T-helper 1 cell treated with Interleukin-12 subunit alpha and Interleukin-12 subunit beta and Interleukin-4 antibody, amounts not matched to agents 30 μg/mL and 1 μg/mL, for 36 hours (primary cell): Measurements from ENCODE around the gene RPL32.
"Not testable (repeated sequence)": the region's sequence is repeated elsewhere in the genome, so short reads cannot be mapped to it uniquely, and the experiment has no call there.

ENCODE experiments used
- H3K27ac Mint-ChIP-seq: one replicate; pipeline ENCODE4 v1.8.0; 2021; ENCODE audit warnings: mild to moderate bottlenecking, mixed read lengths
- H3K27me3 Mint-ChIP-seq: one replicate; pipeline ENCODE4 v1.8.0; 2021; ENCODE audit warnings: low read depth, mixed read lengths
- H3K36me3 Mint-ChIP-seq: one replicate; pipeline ENCODE4 v1.8.0; 2021; ENCODE audit warnings: low read depth, mixed read lengths
- H3K4me1 Mint-ChIP-seq: one replicate; pipeline ENCODE4 v1.8.0; 2021; ENCODE audit warnings: low read depth, mixed read lengths
- H3K4me3 Mint-ChIP-seq: one replicate; pipeline ENCODE4 v1.8.0; 2021; ENCODE audit warnings: mild to moderate bottlenecking, moderate library complexity, mixed read lengths
- H3K9me3 Mint-ChIP-seq: one replicate; pipeline ENCODE4 v1.8.0; 2021; ENCODE audit warnings: mixed read lengths

Gene RPL32

GRCh38 chr3:12796171-12797123, 44.9 kb downstream of the RPL32 start, which contains the start of gene CAND2:
Gene CAND2 (plus strand): TSS chr3:12796680. CDS start chr3:12796721, 41 bp downstream.
- H3K4me3 Mint-ChIP-seq: peak within 1 kb of the TSS; percentile 53
- H3K36me3 Mint-ChIP-seq: peaks cover 1% of the 10 kb centered on the region
- no peaks in the 10 kb centered on the region for H3K4me1 Mint-ChIP-seq
- no peak within 1 kb of the TSS for H3K27ac Mint-ChIP-seq
- peaks cover 37% of the 10 kb centered on the region for H3K27me3 Mint-ChIP-seq
- H3K9me3 Mint-ChIP-seq: no peaks in the 10 kb centered on the region

GRCh38 chr3:12793701-12794100, 47.7 kb downstream of the RPL32 start:
- no peak overlapping the region for H3K27ac Mint-ChIP-seq
- H3K4me3 Mint-ChIP-seq: no peak overlapping the region

GRCh38 chr3:12791430-12791829, 49.9 kb downstream of the RPL32 start:
- no peak overlapping the region for H3K27ac Mint-ChIP-seq
- no peaks in the 10 kb centered on the region for H3K36me3 Mint-ChIP-seq
- H3K4me1 Mint-ChIP-seq: no peaks in the 10 kb centered on the region
- no peak overlapping the region for H3K4me3 Mint-ChIP-seq
- no peaks in the 10 kb centered on the region for H3K9me3 Mint-ChIP-seq
- peaks cover 35% of the 10 kb centered on the region for H3K27me3 Mint-ChIP-seq

More at GRCh38 chr3:12793701-12794100, 47.7 kb downstream of the RPL32 start:
- H3K4me1 Mint-ChIP-seq: no peaks in the 10 kb centered on the region
- peaks cover 1% of the 10 kb centered on the region for H3K36me3 Mint-ChIP-seq
- no peaks in the 10 kb centered on the region for H3K9me3 Mint-ChIP-seq
- peaks cover 40% of the 10 kb centered on the region for H3K27me3 Mint-ChIP-seq

- H3K27me3 Mint-ChIP-seq: peaks cover 37% of the 10 kb centered on the region
- not testable (repeated sequence) for H3K27ac Mint-ChIP-seq, H3K36me3 Mint-ChIP-seq, H3K9me3 Mint-ChIP-seq, H3K4me1 Mint-ChIP-seq, H3K4me3 Mint-ChIP-seq
These were observed 53.2 kb downstream of the RPL32 start for GRCh38 chr3:12787967-12788690.

GRCh38 chr3:12787346-12787745, 54.0 kb downstream of the RPL32 start:
- not testable (repeated sequence) for H3K4me1 Mint-ChIP-seq, H3K27ac Mint-ChIP-seq, H3K36me3 Mint-ChIP-seq, H3K4me3 Mint-ChIP-seq, H3K9me3 Mint-ChIP-seq
- peaks cover 43% of the 10 kb centered on the region for H3K27me3 Mint-ChIP-seq

- Mint-ChIP-seq H3K4me1 (no peaks in the 10 kb centered on the region), H3K4me3 (no peak overlapping the region), H3K27ac (no peak overlapping the region), H3K9me3 (no peaks in the 10 kb centered on the region), H3K27me3 (peaks cover 43% of the 10 kb centered on the region), H3K36me3 (no peaks in the 10 kb centered on the region)
These were observed 56.3 kb downstream of the RPL32 start for GRCh38 chr3:12785096-12785495.
